K562 (cell line): ENCODE data around the gene CCNY. TPM values are rescaled to one million over a fixed set of nuclear protein-coding genes. Genes with fewer than 3 reads are reported as not detected.

Experiments used
- ATAC-seq: fragments of 200-7000 bp; cut with Tn5 transposase; 3 replicates; pipeline ENCODE4 v1.9.1; 2020; ENCODE audit warnings: moderate library complexity
- BruUV-seq: library from RNA; stranded (reverse); fragments of 400-500 nt; replicated peaks from 2 replicates; lab custom pipeline; 2021; lab: Mats Ljungman, UMichigan
- CTCF ChIA-PET: fragments of 300-600 bp; formaldehyde crosslinking; extraction: SDS; loops from one replicate; lab custom pipeline; 2021; ENCODE audit warnings: low intra/inter-chr PET ratio; lab: Yijun Ruan, JAX
- POLR2A ChIA-PET: fragments of 300-600, 350-650 bp; sonication (Branson Sonifier 250); formaldehyde crosslinking; extraction: SDS; loops from one replicate; lab custom pipeline; 2021; ENCODE audit warnings: antibody characterized with exemption, inconsistent platforms; lab: Yijun Ruan, JAX
- DNase-seq, 4 experiments: peaks; one replicate each; pipeline versions ENCODE4 v3.0.0 to v3.0.0-alpha.2; 2011 to 2018; ENCODE audit warnings: low spot score in 3 of 4, mixed read lengths in 3 of 4; ENCODE audit errors: extremely low read depth in 1 of 4
- FAIRE-seq: peaks from 2 replicates; lab custom pipeline; 2011; peaks lifted over from hg19 to GRCh38; lab: Jason Lieb, UNC
- H2AFZ ChIP-seq: 2 replicates; pipeline ENCODE4 v1.6.0; 2011; ENCODE audit warnings: low read depth, low read length, control low read depth, inconsistent platforms
- H3K27ac ChIP-seq: fragments of 200-600 bp; 3 replicates; pipeline ENCODE4 v1.8.0; 2011; ENCODE audit warnings: low read depth, mild to moderate bottlenecking, control low read depth, inconsistent platforms, low read length, moderate library complexity, mixed read lengths; ENCODE audit errors: extremely low read depth
- H3K27me3 ChIP-seq, 2 experiments: fragments of 300-600 bp in 1 of 2; 2 replicates in 1 of 2; 3 replicates in 1 of 2; pipeline versions ENCODE4 v1.6.0 to v1.8.0; 2011; ENCODE audit warnings: inconsistent platforms in 2 of 2, low read length in 2 of 2, mild to moderate bottlenecking in 1 of 2, mixed read lengths in 1 of 2, moderate library complexity in 1 of 2; ENCODE audit not compliant: control insufficient read depth in 2 of 2, insufficient read depth in 2 of 2
- H3K36me3 ChIP-seq: fragments of 300-600 bp; 3 replicates; pipeline ENCODE4 v1.8.0; 2011; ENCODE audit warnings: mild to moderate bottlenecking, low read length, inconsistent platforms; ENCODE audit not compliant: control insufficient read depth, insufficient read depth
- H3K4me1 ChIP-seq, 2 experiments: fragments of 200-600 bp in 1 of 2; replicated peaks in 1 of 2; 2 replicates in 1 of 2; 3 replicates in 1 of 2; pipeline versions ENCODE4 v1.5.1 to v1.8.0; 2011; ENCODE audit warnings: inconsistent platforms in 2 of 2, low read length in 2 of 2, mild to moderate bottlenecking in 1 of 2, mixed read lengths in 1 of 2, moderate library complexity in 1 of 2; ENCODE audit not compliant: control insufficient read depth in 2 of 2, insufficient read depth in 2 of 2
- H3K4me2 ChIP-seq: 2 replicates; pipeline ENCODE4 v1.6.1; 2011; ENCODE audit warnings: low read length, control low read depth, inconsistent platforms, mixed read lengths; ENCODE audit not compliant: insufficient read depth
- H3K4me3 ChIP-seq: fragments of 200-600 bp; sonication (generic), shearing (Covaris generic); 2 replicates; pipeline ENCODE4 v1.5.1; 2016; ENCODE audit warnings: control low read depth, inconsistent platforms
- H3K79me2 ChIP-seq: fragments of 200-600 bp; 3 replicates; pipeline ENCODE4 v1.8.0; 2011; ENCODE audit warnings: low read length, inconsistent platforms; ENCODE audit not compliant: control insufficient read depth, insufficient read depth
- H3K9ac ChIP-seq, 2 experiments: 2 replicates each; pipeline versions ENCODE4 v1.6.0 to v1.6.1; 2011; ENCODE audit warnings: low read depth in 2 of 2, low read length in 2 of 2, control low read depth in 1 of 2, inconsistent platforms in 1 of 2, mild to moderate bottlenecking in 1 of 2, mixed read lengths in 1 of 2; ENCODE audit not compliant: insufficient read depth in 1 of 2
- H3K9me1 ChIP-seq: one replicate; pipeline ENCODE4 v1.6.0; 2011; ENCODE audit warnings: inconsistent platforms, mild to moderate bottlenecking, low read length, moderate library complexity; ENCODE audit not compliant: control insufficient read depth, insufficient read depth
- H3K9me3 ChIP-seq: replicated peaks from 2 replicates; pipeline ENCODE4 v1.5.1; 2011; ENCODE audit warnings: low read depth, low read length, inconsistent platforms; ENCODE audit not compliant: control insufficient read depth, insufficient read depth
- H4K20me1 ChIP-seq: replicated peaks from 2 replicates; pipeline ENCODE4 v1.6.1; 2011; ENCODE audit warnings: low read length, inconsistent platforms, mixed read lengths; ENCODE audit not compliant: control insufficient read depth, insufficient read depth
- BCL6 ChIP-seq: fragments of 250-450 bp; sonication (Bioruptor Pico); IDR thresholded peaks from 2 replicates; pipeline ENCODE4 v1.4.0; 2020
- CBX1 ChIP-seq: sonication (generic); IDR thresholded peaks from 2 replicates; pipeline ENCODE4 v1.6.1; 2016; ENCODE audit warnings: antibody characterized with exemption, low read depth, mild to moderate bottlenecking
- GABPA ChIP-seq: fragments of 200-800 bp; sonication (Bioruptor generic); conservative IDR thresholded peaks from 2 replicates; pipeline ENCODE4 v1.6.1; 2016; ENCODE audit warnings: low read depth, missing genetic modification characterization, missing compliant biosample characterization
- MAFG ChIP-seq: fragments of 450-650 bp; conservative IDR thresholded peaks from 2 replicates; pipeline ENCODE4 v1.6.1; 2016; ENCODE audit warnings: missing genetic modification characterization, missing compliant biosample characterization
- NELFE ChIP-seq: IDR thresholded peaks from 2 replicates; pipeline ENCODE4 v1.6.1; 2011; ENCODE audit warnings: mild to moderate bottlenecking; ENCODE audit not compliant: insufficient read depth, insufficient read length
- POLR2AphosphoS5 ChIP-seq: IDR thresholded peaks from 2 replicates; pipeline ENCODE4 v1.6.1; 2011; ENCODE audit warnings: mild to moderate bottlenecking, low read depth, low read length, moderate library complexity; ENCODE audit not compliant: control insufficient read depth, insufficient read depth
- TAF1 ChIP-seq: IDR thresholded peaks from 2 replicates; pipeline ENCODE4 v1.6.1; 2011; ENCODE audit warnings: mild to moderate bottlenecking, low read length, moderate library complexity; ENCODE audit not compliant: insufficient read depth, control insufficient read depth, severe bottlenecking; ENCODE audit errors: extremely low read depth
- TRIM28 ChIP-seq: fragments of 450-650 bp; IDR thresholded peaks from 2 replicates; pipeline ENCODE4 v1.6.1; 2017
- WGBS: fragments of 100-300 bp; shearing (Covaris generic); methylation state at CpG from one replicate; pipeline ENCODE4 v1.1.6; 2016; ENCODE audit warnings: low coverage, mixed read lengths; ENCODE audit not compliant: insufficient coverage; ENCODE audit errors: missing lambda C conversion rate; 5-methylcytosine and 5-hydroxymethylcytosine counted together
- in situ Hi-C: fragments of 300-500 bp; cut with MboI; formaldehyde crosslinking; loops from 4 replicates; pipeline ENCODE4 v1.15.0; 2018; ENCODE audit warnings: inconsistent platforms, mixed read lengths
- intact Hi-C: fragments of 100-400 bp; cut with micrococcal nuclease; formaldehyde crosslinking; loops from 2 replicates; pipeline ENCODE4 v1.14.2; 2022
- polyA plus RNA-seq, 8 experiments: library from polyadenylated mRNA; depleted of rRNA in 4 of 8; stranded (reverse) in 5 of 8; unstranded in 3 of 8; fragments of >200 nt; fragmentation: Nextera tagmentation in 2 of 8; fragmentation: Illumina TruSeq in 1 of 8; extraction: Ambion mirVana in 2 of 8; extraction: Trizol in 1 of 8; gene quantifications; 2 replicates each; pipeline versions ENCODE4 v1.2.1 to v1.2.3, GENCODE V29; 2011 to 2014; ENCODE audit warnings: inconsistent platforms in 1 of 8, missing spikeins in 1 of 8
- total RNA-seq, 7 experiments: library from RNA; depleted of rRNA in 6 of 7; stranded (reverse); fragments of >200 nt in 6 of 7; fragmentation: Illumina TruSeq in 2 of 7; extraction: Trizol in 2 of 7; gene quantifications; 2 replicates each; pipeline versions ENCODE4 v1.2.1 to v1.2.3, GENCODE V29; 2011 to 2021; ENCODE audit warnings: low replicate concordance in 1 of 7

CCNY gene
- total and polyA plus RNA-seq, 9 of the 15 experiments (the other 6 are each of a cell fraction or from before 2014, with no cell fraction given) = 8.4 to 109 (median 38.6) TPM

DNA sequence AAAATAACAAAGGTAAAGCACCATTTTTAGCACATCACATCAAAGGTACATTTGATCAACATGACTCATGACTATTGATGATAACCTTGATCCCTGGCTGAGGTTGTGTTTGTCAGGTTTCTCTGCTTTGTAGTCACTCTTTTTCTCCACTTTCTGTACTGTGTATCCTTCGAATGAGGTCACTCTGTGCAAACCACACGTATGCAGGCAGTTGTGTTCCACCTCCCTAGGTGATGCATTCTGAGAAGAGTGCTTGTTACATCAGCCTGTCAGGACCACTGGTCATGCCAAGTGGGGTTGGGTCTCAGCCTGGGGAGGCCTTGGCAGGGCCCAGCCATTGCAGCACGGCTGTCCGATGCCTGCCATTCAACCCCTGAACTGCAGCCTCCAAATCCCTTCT is 206.0 kb downstream of the CCNY start:
- H2AFZ ChIP-seq = no peak overlapping the region
- peaks cover 0 to 6% of the 10 kb centered on the region in 2 experiments; a peak in 3 of 5 replicates for H3K4me1 ChIP-seq
- no peak overlapping the region for H3K4me3 ChIP-seq
- intact Hi-C loops (loop anchor here (5.0 kb wide), 1 partner anchor 165 kb away; no protein-coding TSS in a partner anchor), in situ Hi-C loops (no loop called here)
- H3K27ac ChIP-seq = no peak overlapping the region
- H3K9ac ChIP-seq = peak overlapping the region in 1 of 2 experiments; percentile 48; a peak in 1 of 4 replicates
- no peaks in the 10 kb centered on the region for H3K9me1 ChIP-seq
- ChIA-PET POLR2A (no interaction called here), CTCF (no interaction called here)
- ATAC-seq = no peak
- no peak overlapping the region for H3K4me2 ChIP-seq
- no peak for DNase-seq
- H4K20me1 ChIP-seq = no peaks in the 10 kb centered on the region
- no TSS peak for BruUV-seq
- TF ChIP-seq GABPA (tag) = no peak
- TF ChIP-seq NELFE = no peak
- H3K79me2 ChIP-seq = peaks cover 18% of the 10 kb centered on the region; the same call in 2 of the 3 replicates
- no peak for FAIRE-seq
- H3K9me3 ChIP-seq = no peaks in the 10 kb centered on the region
- peaks cover 49% of the 10 kb centered on the region for H3K36me3 ChIP-seq
- WGBS = 87% methylated on average over 4 of the region's 4 CpGs
- no peaks in the 10 kb centered on the region for H3K27me3 ChIP-seq

- Histone ChIP-seq H3K9ac (no peak overlapping the region), H3K27me3 (no peaks in the 10 kb centered on the region), H4K20me1 (0 out of 2 replicates have a peak, but pooled peaks cover under 1% of the 10 kb centered on the region), H3K4me3 (no peak overlapping the region), H3K36me3 (peaks cover 52% of the 10 kb centered on the region; the same call in 2 of the 3 replicates), H2AFZ (no peak overlapping the region), H3K27ac (no peak overlapping the region), H3K79me2 (peaks cover 10% of the 10 kb centered on the region; the same call in 2 of the 3 replicates), H3K9me1 (peaks cover 2% of the 10 kb centered on the region), H3K9me3 (no peaks in the 10 kb centered on the region), H3K4me1 (peaks cover 0 to 6% of the 10 kb centered on the region in 2 experiments; a peak in 3 of 5 replicates), H3K4me2 (no peak overlapping the region)
- DNase-seq = no peak
- ChIA-PET CTCF (no interaction called here), POLR2A (no interaction called here)
- TF ChIP-seq BCL6 (CRISPR knock-in tag) (no peak), TRIM28 (no peak), POLR2AphosphoS5 (no peak), TAF1 (no peak), MAFG (no peak), CBX1 (no peak)
- BruUV-seq = no TSS peak
- no peak for FAIRE-seq
- in situ Hi-C loops (no loop called here), intact Hi-C loops (no loop called here)
- 82% methylated on average over 10 of the region's 10 CpGs for WGBS
- ATAC-seq = no peak; the same call in 2 of the 3 replicates
Measured at GRCh38 chr10:35545079-35545657, 208.9 kb downstream of the CCNY start.
